NCI-H2227 (cell line): ENCODE measurements around the gene PES1.
A peak's percentile ranks its signal among the peaks of the same experiment; 100 is the strongest.
"Not testable (repeated sequence)": the region's sequence is repeated elsewhere in the genome, so short reads cannot be mapped to it uniquely, and the experiment has no call there.

Experiments
- DNase-seq: peaks from one replicate; lab custom pipeline; 2025; ENCODE audit not compliant: unreplicated experiment; lab: John Stamatoyannopoulos, UW

PES1 gene

DNA sequence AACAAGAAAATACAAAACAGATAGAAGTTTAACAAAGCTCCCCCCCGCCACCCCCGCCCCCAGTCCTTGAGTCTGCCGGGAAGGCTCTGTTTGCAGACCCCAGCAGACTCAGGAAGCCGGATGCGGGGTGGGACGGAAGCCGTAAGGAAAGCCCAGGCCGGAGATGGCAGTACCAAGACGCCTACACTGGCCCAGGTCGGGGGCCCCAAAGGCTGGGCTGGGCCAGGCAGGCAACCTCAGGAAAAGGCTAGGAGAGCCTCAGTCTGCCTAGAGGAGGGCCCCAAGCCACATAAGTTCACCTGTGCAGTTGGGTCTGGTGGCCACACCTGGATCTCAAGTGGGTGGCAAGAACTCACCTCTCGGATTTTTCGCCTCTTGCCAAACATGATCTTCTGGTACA lies 13.2 kb downstream of the PES1 start:
- no peak for DNase-seq

DNA sequence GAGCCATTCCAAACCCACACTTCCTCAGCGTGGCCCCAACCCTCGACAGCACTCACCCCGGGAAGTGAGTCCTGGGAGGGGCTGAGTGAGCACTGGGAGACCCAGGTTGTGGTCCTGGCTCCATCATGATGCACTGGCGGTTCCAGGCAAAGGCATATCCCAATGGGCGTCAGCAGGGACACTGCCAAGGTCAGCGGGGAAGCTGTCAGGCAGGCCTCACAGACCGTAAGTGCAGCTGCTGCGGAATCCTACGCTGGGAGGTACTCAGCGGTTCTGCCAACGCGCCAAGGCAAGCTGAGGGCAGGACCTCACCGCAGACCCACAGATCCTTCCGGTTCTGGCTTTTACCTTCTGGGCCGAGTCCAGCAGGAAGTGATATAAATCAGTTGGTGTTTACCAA lies 15.9 kb downstream of the PES1 start:
- DNase-seq = no peak

DNA sequence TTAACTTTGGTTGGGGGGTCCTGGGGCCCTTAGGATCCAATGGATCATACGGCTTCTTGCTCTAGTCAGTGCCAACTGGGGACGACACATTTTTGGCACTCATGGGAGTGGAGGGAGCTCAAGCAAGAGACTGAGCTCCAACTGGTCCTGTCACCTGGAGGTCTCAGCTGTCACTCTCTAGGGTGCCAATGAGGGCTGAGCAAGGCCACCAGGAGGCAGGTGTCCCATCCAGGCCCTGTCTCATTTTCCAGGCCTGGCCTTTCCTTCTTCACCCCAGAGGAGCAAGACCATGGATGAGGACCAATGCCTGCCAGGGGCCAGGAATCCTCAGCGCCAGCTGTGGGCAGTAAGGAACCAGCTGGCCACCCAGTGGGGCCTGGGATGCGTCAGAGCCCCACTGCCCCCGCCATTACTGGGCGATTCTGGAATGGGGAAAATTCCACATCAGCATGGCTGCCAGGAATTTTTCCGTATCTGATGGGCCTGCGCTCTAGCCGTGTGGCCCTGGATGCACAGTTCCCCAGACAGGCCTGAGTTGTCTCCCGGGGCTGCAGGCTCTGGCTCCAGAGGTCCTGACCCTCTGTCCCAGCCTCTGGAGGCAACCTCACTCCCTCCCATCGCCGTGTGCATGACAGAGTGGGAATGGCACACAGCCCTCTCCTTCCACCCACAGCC lies 16.6 kb downstream of the PES1 start:
- no peak for DNase-seq

DNA sequence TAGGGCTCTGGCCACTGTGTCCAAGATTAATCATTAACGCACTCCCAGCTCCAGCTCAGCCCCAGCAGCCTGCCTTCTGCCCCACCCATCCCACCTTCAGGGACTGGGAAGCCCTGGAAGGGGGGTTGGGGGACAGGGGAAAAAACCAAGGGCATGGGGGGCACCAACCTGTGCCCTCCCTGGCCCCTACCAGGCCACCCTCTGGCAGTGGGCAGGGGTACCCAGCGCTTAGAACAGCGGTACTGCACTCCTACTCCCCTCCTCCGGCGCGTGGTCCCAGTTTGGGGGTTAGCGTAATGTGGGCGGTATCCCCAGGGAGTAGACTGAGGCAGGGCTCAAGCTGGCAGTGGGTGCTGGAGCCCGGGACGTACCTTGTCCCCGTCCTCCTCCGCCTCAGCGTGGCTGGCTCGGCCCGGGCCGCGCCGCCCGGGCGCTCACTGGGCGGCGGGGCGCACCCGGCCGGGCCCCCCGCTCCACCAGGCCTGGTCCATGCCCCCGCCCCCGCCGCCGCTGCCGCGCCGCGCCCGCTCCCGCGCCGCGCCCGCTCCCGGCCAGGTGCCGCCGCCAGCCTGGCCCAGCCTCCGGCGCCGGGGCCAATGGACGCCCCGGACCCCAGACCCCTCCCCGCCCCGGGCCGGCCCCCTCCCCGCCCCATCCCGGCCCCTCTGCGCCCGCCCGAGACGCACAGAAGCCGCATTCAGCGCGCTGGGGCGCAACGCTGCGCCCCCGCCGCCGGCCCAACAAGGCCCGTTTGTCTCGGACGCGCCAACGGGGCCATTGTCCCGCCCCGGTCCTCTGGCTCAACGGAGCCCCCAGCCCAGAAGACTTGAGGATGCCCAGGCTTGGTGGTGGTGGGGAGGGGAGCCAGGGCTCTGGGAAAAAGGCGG lies 17.4 kb downstream of the PES1 start, which contains the start of gene GAL3ST1:
TSS of gene GAL3ST1 (minus strand) at position 571 of the 887 bp plus-strand sequence. CDS start 17,273 bp downstream, outside the sequence.
- peak; percentile 56 for DNase-seq

DNA sequence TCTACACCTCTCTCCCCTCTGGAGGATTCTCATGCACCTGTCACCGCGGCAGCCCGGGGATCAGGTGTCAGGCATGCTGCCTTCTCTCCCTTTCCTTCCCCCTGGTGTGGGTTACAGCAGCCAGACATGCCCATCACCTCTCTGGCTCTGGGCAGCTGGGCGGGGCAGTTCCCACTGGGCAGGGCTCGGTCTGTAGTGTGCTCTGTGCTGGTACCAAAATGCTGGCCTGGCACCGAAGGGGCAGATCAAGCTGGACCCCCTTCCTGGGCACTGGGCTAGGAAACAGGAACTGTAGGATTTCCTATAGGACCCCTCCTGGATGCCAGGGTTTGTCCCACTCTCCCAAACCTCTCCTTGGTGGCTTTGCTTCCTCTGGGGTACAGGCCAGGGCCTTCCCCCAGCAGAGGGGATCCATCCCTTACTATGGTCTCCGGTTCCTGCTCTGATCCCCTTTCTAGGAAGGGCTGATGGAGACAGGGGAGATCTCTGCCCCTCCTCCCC lies 18.1 kb downstream of the PES1 start:
- DNase-seq = no peak

DNA sequence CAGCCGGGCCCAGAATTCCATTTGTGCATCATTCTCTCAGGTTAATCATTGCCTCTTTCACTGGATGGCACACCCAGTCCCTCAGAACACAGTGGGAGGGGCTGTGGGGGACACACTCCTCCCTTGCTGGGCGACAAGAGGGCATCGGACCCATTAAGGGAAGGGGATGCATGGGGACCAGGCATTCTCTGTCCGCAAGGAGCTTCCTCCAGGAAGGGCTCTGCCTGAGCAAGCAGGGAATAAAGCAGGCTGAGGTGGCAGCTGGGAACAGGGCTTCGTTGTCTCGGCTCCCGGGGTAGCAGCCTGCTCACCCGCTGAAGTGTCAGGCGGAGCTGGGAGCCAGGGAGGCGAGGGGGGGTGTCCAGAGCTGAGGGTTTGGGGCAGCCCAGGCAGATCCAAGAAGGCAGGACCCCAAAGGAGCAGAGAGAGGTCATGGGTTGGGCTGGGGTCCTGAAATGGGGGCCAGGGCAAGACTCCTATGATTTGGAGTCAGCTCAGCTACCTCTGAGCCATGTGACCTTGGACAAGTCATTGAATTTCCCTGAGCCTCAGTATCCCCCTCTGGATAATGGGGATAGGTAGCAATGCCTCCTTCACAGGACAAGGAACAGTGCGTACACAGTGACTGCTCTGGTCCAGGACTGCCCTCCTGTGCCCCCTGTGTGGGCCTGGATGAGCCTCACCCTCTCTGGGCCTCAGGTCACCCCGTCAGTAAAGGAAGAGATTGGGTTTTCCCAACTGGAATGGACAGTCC lies 18.7 kb downstream of the PES1 start:
- no peak for DNase-seq

DNA sequence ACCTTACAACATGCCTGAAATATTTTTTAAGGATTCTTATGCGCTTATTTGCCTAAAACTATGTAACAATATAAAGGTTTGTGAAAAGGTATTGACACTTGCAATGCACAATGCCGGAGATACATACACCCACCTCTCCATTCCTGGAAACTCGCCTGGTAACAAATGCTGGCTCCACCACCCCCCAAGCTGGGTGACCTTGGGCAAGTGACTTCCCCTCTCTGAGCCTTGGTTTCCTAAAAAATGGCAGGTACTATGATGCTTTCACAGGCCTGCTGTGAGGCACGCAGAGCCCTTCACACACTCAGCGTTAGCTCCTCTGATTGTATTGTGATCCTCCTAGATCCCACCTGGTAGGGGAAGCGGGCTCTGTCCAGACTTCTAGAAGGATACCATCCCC lies 19.5 kb downstream of the PES1 start:
- no peak for DNase-seq

DNA sequence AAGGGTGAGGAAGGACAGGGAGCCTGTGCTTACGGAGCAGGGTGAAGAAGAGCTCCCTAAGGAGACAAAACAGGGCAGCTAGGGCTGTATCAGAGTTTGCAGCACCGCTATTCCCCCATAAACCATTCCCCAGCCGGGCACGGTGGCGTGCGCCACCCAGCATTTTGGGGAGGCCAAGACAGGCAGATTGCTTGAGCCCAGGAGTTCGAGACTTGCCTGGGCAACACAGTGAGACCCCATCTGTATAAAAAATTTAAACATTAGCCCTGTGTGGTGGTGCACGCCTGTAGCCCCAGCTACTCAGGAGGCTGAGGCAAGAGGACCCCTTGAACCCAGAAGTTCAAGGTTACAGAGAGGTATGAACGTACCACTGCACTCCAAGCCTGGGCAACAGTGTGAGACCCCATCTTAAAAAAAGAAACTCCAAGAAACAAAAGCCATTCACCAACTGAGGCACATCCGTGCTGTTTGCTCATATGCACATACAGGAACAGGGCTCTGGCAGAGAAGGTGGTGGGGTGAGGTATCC lies 22.0 kb downstream of the PES1 start:
- DNase-seq = no peak

DNA sequence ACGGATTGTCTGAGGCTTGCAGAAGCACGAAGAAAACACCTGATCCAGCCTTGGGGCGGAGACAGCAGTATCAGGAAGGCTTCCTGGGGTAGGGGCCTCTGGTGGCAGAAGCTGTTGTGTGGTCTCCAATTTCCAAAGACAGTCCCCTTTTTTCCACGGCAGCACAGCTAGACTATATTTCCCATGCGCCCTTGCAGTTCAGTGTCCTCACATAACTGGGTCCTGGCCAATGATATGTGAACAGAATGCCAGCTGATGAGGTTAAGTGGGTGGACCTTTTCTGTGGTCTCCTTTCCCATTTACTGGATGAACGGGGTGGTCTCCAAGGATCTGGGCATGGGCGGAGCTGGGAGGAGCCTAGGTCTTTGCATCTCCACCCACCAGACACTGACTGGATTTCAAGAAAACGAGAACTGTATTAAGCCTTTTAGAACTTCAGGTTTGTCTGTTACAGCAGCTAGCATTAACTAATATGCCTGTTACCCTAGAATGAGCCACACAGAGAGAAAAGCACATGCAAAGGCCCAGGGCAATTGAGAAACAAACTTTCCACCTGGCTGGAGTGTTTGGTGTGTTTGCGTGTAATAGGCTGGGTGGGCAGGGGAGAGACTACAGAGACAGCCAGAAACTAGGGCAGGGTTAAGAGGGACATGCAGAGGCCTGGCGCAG lies 23.4 kb downstream of the PES1 start:
- no peak for DNase-seq

DNA sequence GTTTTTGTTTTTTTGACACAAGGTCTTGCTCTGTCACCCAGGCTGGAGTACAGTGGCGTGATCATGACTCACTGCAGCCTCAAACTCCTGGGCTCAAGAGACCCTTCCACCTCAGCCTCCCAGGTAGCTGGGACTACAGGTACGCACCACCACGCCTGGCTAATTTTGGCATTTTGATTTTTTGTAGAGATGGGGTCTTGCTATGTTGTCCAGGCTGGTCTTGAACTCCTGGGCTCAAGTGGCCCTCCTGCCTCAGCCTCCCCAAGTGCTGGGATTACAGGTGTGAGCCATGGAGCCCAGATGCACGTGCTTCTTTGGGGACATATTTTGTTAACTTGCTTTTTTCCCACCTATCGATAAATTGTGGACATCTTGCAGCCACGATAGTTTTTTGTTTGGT lies 24.4 kb downstream of the PES1 start:
- not testable (repeated sequence) for DNase-seq

DNA sequence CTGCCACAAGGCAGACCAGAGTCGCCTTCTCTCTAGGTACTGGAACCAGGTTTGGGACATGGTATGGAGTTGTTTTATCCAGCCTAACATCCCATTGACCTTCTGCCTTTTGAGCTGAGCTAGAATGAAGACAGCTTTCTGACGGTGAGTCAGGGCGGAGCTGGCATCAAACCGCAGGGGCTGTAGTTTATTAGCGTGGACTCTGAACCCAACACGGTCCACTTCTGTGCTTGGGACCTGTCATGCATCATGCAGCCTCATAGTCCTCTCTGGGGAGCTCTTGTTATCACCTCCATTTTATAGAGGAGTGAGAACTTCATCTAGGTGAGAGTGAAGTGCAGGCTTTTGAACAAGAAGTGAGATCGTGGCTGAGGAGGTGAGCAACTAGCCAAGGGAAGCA lies 25.6 kb downstream of the PES1 start:
- DNase-seq = no peak

DNA sequence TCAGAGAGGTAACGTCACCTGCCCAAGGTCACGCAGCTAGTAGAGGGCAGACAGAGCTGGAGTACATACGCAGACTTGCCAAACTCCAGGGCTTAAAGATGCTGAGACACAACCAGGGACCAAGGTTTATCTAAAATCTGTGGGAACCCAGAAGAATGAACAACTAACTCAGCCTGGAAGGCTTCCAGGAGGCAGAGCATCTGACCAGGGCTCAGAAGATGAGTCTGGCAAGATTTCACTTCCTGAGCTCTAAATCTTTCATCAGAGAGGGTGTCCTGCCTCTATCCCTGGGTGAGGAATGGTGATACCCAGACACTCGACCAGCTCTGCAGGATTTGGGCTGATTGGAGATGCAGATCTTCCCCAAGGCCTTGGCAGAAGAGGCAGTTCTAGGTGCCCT lies 26.4 kb downstream of the PES1 start:
- DNase-seq = no peak

DNA sequence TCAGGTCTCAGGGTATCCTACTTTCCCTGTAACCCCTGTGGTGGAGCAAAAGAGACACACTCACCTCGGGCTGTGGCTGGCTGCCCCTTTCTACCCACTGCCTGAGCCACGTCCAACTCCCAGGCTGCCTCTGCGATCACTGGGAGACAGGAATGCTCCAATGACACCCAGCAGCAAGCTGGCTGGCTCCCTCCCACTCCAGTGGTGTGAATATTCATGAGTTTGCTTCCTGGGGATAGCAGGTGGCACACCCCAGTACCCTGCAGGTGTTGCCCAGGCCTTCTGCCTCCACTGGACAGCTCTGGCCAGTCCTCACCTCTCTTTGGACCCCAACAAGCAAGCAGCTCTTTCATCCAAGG lies 27.0 kb downstream of the PES1 start:
- DNase-seq = no peak

DNA sequence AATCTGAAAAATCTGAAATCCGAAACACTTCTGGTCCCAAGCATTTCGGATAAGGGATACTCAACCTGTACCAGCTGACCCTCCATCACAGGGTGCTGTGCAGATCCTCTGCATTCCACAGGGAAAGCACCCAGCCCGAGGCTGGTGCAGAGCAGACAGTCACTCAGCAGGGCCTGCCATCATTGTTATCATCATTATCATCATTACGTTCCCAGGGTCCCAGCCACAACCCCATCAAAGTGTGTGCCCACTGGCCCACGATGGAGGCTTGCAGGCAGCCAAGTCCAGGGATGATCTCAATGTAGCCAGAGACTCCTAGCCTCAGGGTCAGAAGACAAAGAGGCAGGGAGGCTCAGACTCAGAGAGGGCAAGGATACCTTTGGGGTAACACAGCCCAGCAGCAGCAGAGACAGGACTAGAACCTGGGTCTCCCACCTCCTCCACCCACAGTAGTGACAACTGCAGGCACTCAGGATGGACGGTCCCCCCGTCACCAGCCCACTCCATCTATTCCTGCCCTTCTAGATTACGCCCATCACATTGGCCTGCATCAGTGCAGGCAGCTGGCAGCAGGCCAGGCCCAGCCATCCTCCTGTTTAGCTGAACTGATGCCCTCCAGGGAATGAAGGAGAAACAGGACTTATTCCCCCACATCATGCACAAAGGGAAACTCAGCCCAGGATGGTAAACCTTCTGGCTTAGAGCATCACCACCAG lies 27.5 kb downstream of the PES1 start:
- DNase-seq = no peak

DNA sequence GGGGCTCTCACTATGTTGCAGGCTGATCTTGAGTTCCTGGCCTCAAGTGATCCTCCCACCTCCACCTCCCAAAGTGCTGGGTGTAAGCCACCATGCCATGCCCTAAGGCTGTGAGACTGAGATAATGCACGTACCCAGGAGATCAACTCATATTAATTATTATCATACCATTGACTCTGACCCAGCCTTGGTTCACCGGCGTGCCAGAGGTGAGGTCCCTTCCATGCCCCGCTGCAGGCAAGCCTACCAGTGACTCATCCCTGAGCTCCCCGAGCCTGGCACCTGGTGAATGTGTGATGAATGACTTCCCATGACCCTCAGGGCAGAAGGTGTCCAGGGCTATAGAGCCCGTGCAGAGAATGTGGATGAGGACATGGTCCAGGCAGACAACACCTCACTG lies 29.3 kb downstream of the PES1 start:
- no peak for DNase-seq

DNA sequence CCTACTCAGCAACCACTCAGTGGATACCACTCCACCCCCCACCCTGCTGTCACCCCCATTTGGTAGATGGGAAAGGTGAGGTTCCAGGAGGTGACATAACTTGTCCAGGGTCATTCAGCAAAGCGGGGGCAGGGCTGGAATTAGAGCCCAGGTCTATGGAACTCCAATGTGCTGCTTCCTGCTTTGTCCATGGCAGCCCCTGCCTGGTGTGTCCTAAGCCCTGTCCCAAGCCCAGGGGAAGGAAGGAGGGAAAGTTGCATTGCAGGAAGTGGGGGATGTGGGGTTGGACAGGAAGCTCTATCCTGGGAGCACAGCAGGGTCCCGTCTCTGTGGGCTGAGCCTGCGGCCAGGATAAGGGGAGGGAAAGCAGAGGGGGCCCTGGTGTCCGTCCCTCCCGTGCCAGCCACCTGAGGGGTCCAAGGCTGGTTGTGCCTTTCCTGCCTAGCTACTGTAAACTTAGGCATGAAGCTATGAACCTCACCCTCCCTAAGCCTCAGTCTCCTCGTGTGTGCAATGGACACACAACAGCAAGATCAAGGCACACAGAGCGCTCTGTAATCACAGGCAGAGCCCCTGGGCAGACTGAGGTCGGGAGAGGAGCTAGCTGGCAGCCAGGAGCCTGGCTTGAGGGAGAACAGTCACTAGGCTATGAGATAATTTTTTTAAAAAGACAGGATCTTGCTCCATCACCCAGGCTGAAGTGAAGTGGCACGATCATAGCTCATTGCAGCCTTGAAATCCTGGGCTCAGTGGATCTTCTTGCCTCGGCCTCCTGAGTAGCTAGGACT lies 30.1 kb downstream of the PES1 start:
- no peak for DNase-seq

DNA sequence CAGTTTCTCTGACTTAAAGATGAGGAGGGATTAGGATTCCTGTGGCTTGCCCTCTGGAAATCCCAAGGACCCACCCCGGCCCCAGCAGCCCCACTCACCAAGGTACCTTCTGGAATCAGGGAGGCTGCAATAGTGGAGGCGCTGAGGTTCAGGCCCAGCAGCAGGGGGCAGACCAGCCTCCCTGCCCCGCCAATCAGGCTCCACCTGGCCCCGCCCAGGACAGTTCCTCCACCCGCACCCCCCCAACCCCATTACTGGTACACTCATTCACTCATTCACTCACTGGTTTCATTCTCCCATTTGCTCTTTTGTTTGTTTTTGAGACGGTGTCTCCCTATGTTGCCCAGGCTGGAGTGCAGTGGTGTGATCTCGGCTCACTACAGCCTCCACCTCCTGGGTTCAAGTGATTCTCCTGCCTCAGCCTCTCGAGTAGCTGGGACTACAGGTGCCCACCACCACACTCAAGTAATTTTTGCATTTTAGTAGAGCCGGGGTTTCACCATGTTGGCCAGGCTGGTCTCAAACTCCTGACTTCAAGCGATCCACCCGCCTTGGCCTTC lies 31.0 kb downstream of the PES1 start:
- DNase-seq = not testable (repeated sequence)

DNA sequence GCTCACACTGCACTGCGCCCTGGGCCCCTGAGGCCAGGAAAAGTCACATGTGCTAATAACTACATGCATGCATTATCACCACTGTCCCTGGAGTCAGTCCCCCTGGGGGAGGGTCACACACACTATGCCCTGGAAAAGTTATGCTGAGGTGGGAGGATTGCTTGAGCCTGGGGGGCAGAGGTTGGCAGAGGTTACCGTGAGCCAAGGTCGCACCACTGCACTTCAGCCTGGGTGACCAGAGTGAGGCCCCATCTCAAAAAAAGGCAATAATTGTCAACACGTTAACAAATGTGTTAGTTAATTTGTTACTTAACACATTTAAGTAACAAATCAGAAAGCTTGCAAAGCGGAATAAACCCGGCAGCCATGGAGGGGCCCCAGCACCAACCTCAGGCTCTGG lies 31.8 kb downstream of the PES1 start:
- no peak for DNase-seq

DNA sequence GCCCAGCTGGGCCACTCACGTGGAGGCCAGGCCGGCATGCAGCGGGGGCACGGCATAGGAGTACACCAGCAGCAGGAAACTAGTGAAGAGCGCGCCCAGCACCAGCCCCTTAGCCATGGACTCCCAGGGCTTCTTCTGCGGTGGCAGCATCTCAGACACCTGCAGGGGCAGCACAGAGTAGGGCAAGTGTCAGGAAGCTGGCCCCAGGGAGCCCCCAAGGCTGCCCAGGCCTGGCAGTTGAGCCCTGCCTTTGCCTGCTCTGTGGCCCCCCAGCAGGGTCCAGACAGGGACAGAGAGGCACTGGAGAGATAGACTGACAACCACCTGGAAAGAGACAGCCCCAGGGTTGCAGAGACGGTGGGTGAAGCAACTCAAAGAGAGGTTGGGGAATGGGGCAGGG lies 34.5 kb downstream of the PES1 start:
- no peak for DNase-seq
